HG03571 (cell line): Measurements from ENCODE around the gene OR2T27.
"Not testable (repeated sequence)": the region's sequence is repeated elsewhere in the genome, so short reads cannot be mapped to it uniquely, and the experiment has no call there.

Experiments used
- ATAC-seq: cut with Tn5 transposase; IDR thresholded peaks from one replicate; pipeline ENCODE4 v1.9.1; 2021; ENCODE audit not compliant: unreplicated experiment

Gene OR2T27

DNA sequence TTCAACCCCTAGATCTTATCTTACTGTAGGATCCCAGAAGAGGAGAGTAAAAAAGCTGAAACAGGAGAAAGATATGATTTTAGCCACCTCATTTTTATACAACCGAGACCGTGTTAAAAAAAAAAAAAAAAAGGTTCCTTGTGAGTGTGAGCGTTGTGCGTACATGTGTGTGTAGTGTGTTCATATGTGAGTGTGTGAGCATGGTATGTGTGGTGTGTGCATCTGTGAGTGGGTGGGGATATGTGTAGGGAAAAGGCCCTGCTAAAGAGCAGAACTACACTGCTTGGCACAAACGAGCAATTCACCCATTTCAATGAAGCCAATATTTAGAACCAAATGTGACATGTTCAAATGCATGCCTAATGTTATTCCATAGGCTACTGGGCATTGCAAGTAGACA, 13.7 kb downstream of the OR2T27 start:
- ATAC-seq = not testable (repeated sequence)

- peak; percentile 56 for ATAC-seq
Observed at GRCh38 chr1:248640906-248641305, 14.4 kb downstream of the OR2T27 start.

DNA sequence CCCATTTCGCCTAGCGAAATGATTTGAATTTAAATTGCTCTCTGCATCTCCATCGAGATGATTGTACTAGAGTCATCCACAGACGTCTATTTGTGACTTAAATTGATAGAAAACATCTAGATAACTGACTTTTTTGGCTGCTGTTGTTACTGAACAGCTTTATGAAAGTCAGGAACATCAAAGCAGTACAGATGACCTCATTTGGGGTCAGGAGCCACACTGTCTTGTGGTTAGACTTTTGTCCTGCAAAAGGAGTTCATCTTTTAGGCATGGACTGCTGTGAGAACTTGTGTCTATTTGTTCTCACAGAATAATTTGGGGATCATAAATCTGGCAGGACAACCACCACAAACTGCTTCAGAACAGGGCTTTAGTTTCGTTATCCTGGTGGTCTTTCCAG, 15.7 kb downstream of the OR2T27 start:
- ATAC-seq = peak; percentile 33

GRCh38 chr1:248636612-248637011, 18.7 kb downstream of the OR2T27 start:
- ATAC-seq = not testable (repeated sequence)

- not testable (repeated sequence) for ATAC-seq
Observed at GRCh38 chr1:248634991-248635390, 20.3 kb downstream of the OR2T27 start, which contains the start of gene OR2T11. TSS of gene OR2T11 (minus strand) at chr1:248635091. CDS start at chr1:248627128, 7,963 bp downstream.

- ATAC-seq = no peak
Observed at GRCh38 chr1:248631354-248632008, 23.8 kb downstream of the OR2T27 start.

- no peak for ATAC-seq
Observed at GRCh38 chr1:248630551-248630950, 24.8 kb downstream of the OR2T27 start.

DNA sequence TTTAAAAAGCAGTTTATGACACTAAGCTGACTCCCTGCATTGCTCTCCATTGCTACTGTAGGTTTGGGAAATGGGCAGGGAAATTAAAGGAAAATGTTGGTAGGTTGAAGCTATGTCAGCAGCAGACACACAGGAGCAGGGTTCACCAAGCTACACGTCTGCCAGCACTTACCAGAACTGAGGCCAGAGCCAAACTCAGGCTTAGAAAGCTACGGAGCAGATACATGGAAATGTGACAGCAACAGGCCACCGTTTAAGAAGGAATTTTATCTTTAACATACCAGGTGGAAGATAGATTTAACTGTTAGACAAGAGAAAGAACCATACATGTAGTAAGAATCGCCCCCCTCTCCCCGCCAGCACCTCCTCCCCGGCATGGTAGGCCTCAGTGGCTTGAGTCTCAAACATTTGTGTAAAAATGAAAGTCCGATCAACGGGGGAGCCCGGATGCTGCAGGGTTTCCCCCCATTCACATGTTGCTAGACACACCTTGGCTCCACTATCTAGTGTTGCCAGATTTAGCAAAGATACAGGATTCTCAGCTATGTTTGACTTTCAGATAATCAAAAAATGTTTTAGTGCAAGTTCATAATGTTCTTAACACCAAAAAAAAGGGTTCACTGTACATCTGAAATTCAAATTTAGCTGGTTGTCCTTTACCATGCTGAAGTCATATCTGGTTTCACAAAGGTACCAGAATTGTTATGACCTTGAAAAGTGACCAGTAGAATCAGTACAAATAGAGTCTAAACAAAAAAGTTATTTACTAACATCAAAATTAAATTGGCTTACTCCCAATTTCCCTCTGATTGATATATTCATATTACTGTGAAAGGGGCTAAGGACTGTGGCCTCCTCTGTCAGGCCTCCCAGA, 27.1 kb downstream of the OR2T27 start:
- ATAC-seq = peak; percentile 93

DNA sequence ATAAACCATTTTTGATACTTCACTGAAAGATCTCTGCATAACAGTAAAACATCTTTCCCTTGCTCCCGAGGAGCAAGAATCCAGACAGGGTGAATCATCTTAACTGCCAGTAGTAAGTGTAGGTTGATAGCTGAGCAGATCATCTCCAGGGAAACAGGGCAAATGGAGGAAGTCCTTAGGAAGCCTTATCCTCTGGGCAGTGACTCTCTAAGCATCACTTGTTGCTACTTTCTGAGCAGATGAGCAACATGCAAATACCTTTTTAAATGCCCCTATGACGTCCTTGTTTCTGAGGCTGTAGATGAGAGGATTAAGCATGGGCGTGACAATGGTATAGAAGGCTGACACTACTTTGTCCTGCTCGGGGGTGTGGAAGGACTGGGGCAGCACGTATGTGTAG, 29.4 kb downstream of the OR2T27 start:
- ATAC-seq = no peak

DNA sequence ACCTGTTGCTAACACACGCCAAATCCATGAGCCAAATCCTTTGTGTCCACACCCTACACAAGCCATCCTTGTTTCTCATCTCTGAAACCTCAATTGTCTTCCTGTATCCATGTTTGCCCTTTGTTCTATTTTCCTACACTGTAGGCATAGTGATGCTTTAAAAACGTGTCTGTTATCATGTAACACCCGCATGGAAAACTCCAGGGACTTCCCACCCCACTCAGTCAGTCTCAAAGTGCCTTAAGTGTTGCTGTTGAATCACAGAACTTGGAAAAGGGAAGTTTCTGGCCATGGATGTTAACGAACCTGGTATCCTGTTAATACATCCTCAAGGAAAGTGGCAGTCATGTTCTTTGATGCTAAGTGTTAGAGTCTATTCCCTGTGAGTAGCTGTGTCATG, 30.2 kb downstream of the OR2T27 start:
- ATAC-seq = no peak

DNA sequence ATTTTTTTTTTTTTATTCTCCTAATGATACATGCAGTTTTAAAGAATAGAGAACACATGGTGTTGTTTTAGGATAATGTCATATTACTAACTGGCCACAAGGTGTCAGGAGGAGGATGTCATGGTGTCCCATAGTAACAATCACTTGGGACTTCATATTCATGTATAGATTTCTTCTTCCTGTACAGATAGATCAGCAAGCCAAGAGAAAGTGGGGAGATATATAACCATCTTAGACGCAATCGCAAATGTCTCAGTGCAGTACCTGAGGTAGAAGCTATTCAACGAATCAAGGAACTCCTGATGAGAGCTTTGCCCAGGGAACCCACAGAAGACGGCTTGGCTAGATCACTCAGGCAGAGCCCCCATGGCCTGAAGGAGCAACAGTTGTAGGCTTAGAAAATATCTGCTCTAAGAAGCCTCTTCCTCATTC, 32.7 kb downstream of the OR2T27 start:
- peak; percentile 93 for ATAC-seq

GRCh38 chr1:248621770-248622169, 33.6 kb downstream of the OR2T27 start:
- ATAC-seq = no peak

DNA sequence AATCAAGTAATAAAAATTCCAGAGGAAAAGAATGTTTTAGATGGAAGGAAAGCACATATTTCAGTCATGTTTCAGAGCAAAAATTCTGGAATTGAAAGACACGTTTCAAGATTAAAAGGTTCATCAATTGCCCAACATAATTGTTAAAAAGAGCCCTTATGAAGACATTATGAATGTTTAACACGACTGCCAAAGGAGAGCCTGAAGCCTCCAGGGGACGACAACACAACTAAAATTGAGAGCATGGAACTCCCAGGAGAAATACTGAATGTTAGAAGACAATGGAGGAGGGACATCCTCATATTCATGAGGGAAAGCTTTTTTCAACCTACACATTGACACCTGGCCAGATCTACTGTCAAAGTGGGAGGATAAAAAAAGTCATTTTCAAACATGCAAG, 36.5 kb downstream of the OR2T27 start:
- ATAC-seq = no peak

- no peak for ATAC-seq
Observed at GRCh38 chr1:248618119-248618518, 37.2 kb downstream of the OR2T27 start.

GRCh38 chr1:248613742-248614141, 41.6 kb downstream of the OR2T27 start:
- no peak for ATAC-seq

GRCh38 chr1:248611883-248612414, 43.4 kb downstream of the OR2T27 start:
- no peak for ATAC-seq

- no peak for ATAC-seq
Observed at GRCh38 chr1:248610301-248610700, 45.0 kb downstream of the OR2T27 start.
